ENCODE data around the gene TRRAP.

TRRAP gene

DNA sequence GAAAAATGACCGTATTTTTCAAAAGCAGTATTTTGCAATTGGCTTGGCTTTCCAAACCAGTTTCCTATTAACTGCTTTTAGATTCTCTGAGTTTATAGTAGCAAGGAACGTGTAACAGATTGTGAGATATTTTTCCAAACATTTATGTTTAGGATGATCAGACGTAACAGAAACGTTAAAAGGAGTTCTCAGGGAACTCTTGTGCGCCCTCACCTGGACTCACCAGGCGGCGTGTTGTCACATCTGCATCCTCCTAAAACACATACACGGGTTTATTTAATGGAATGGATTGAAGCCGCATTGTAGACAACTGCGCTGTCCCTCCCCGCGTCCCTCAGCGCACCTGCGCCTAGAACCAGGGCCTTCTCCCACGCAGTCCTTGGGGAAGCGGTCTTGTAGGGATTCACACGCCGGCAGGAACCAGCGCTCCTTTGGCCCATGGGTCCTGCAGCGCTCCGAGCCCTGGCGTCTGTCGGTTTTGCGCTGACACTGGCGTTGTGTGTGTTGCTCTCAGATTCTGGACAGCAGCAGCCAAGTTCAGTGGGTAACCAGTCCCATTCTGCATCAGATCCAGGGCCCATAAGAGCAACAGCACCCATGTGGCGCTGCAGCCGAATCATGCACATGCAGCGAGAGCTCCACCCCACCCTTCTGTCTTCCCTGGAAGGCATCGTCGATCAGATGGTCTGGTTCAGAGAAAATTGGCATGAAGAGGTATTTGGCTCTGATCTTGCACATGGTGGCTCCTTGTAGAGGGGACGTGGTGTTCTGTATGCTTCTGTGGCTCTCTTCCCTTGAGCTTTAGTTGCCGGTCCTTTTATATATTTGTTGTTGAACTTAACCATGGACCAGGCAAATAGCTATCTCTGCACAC, 114.9 kb downstream of the TRRAP start:
- DNase-seq: no peak

DNA sequence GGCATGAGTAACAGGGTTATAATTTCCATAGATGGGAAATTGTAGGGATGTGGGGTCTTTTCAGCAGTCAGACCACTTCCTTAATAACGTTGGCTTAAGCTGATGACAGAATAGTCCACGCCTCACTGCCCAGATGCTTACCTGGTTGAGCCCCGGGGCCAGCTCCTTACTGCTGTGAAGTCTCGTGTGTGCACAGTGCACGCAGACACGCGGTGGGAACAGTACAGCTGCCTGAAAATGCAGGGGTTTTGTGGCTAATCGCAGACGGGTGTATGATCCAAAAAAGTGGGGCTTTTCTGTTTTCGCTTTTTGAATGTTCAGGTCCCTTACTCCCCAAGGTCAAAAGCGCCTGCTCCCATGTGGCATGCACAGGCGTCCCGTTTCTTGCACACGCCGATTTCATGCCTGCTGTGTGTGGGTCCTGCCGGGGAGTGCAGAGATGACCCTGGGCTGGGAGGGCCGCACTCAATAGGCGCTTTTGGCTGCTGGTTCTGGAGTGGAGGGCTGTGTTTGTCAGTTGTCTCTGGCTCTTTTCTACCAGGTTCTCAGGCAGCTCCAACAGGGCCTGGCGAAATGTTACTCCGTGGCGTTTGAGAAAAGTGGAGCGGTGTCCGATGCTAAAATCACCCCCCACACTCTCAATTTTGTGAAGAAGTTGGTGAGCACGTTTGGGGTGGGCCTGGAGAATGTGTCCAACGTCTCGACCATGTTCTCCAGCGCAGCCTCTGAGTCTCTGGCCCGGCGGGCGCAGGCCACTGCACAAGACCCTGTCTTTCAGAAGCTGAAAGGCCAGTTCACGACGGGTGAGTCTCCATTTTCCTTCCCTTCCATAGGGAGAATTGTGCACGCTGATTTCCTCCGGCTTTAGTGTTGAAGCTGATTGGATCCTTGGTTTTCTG, 116.0 kb downstream of the TRRAP start:
- no peak for DNase-seq

DNA sequence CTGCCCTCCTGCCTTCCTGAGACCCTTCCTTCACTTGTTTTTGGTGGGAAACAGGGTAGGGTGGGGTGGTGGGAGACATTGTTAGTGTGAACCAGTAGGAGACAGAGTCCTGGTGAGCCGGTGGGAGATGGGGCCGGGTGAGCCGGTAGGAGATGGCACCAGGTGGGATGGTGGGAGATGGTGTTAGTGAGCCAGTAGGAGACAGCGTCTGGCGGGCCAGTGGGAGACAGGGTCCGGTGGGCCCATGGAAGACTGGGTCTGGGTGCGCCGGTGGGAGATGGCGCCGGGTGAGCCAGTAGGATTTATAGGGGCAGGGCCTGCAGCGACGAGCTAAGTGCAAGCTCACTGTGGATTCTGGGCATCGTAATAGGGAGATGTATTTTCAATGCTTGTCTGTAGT, 116.8 kb downstream of the TRRAP start:
- DNase-seq: no peak

DNA sequence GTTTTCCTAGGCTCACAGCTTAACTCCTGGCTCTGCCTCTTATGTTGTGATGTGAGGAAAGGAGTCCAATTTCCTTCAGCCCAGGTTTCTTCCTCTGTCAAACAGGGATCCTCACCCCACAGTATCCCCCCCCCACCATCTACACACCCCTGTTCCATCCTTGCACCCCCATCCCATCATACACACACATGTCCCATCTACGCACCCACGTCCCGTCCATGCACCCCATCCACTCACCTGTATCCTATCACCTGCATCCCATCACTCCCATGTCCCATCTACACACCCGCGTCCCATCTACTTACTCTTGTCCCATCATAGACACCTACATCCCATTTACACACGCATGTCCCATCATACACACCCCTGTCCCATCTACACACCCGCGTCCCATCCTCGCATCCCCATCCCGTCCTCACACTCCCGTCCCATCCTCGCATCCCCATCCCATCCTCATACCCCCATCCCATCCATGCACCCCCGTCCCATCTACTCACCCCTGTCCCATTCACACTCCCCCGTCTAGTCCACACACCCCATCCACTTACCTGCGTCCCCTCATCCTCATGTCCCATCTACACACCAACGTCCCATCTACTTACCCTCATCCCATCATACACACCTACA, 117.3 kb downstream of the TRRAP start:
- no peak for DNase-seq

DNA sequence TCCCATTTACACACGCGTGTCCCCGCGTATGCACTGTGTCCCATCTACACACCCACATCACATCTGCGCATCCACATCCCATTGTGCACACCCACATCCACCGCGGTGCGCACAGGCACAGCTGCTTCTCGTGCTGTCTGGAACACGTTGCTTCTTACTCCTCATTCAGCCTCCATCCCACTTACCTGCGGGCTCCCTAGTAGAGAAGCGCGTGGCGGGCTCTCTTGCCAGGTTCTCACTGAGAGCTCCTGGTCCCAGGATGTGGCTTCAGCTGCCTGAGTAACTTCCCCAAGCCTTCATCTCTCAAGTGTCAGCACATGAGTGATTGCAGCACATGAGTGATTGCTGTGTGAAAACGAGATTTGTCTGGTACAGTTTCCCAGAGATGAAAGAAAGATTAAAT, 117.8 kb downstream of the TRRAP start:
- DNase-seq: no peak

DNA sequence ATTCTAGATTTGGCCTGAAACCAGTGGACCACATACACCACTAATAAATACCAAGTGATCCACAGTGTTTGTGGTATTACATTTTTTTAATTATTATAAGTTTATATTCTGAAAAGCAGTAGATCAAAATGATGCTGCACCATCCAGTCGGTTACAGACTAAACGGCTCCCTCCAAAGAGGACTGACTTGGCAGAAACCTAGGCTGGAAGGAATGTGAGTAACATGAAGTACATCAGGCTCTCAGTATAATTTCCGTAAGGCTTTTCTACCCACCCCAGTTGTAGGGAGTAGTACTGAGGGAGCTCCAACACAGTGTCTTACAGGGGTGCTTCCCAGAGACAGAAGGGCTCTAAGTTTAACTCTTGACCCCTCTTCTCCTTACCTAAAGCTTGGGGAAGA, 119.5 kb downstream of the TRRAP start:
- DNase-seq: no peak

DNA sequence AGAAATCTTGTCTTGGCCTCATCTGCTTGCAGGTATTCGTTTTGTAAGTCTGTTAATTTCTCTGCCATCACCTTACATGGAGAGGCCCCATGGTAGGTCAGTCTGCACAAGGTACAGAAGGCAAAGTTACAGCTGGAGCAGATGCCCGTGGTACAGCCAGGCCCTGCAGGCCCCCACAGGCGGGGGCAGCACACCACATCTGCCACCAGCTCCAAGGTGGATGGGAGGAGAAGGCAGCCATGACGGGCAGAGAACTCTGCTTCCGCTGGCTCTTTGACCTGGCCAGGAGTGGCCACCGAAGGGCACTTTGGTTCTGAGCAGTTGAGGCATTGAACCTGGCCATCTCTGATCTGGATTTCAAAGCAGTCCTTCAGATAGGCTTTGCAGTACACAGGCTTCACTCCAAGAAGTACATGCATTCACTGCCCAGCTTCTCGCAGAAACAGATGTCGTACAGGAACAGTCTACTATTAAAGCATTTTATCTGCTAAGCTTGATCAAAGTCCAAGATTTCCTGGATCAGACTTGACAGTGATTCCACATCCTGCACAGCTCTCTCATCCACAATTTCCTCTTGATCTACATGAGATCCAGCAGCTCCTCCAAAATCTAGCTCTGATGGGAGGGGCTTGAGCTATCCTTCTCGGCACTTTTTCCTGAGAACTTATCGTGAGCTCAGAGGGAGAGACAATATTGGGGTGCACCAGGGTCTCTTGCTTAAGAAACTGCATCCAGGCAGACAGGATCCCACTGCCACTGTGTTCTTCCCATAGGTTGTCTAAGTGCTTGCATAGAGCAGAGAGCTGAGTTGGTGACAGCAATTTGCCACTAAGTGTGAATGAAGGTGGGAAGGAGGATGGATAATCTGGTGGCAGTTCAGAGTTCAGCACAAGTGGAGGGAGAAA, 120.7 kb downstream of the TRRAP start:
- no peak for DNase-seq

DNA sequence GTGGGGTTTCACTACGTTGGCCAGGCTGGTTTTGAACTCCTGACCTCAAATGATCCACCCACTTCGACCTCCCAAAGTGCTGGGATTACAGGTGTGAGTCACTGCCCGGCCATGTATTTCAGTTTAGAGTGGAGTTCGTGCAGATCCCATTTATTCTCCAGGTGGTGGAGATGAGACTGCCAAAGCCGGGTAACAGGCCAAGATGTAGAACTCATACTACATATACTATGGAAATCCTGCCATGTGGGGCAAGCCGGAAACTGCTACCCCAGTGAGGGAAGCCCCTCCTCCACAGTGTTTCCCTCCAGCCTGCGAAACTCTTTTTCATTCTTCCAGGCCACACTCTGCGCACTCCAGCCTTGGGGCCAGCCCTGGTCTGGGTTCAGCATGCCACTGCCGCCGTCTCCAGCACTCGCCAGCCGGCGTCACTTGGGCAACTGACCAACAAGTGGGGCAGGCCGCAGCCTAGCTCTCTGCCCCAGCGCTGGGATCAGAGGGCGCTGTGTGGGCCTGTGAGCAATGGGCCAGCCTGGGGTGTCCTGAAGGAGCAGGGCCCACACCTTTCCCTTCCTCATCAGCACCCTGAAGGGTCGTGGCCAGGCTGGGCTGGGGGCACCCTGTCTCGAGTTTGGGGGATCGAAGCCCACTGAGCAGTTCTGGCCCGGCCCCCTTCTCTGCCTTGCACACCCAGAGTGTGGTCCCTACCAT, 122.0 kb downstream of the TRRAP start:
- no peak for DNase-seq

DNA sequence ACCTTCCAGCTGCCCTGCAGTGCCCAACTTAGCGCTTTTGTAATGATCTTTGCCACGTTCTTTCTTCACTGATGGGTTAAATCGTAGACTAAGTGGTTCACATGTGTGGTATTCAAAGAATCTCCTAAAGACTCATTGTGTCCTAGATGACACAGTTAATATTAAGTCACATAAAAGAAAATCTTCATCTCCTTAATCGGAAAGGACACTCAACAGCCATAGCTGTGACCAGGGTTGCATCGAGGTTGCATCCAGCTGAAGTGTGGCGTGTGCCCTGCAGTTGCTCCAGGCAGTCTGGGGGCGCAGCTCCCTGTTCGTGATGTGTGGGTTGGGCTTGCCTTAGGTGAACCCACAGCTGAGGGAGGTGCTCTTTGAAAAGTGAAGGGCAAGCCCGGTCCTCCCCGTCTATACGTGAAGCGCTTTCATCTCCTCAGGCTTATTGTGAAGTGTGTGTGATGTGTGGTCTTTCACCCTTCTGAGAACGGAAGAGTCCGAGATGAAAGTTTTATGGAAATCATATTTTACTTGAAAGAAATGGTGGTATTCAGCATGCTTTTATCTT, 122.7 kb downstream of the TRRAP start:
- DNase-seq: no peak

DNA sequence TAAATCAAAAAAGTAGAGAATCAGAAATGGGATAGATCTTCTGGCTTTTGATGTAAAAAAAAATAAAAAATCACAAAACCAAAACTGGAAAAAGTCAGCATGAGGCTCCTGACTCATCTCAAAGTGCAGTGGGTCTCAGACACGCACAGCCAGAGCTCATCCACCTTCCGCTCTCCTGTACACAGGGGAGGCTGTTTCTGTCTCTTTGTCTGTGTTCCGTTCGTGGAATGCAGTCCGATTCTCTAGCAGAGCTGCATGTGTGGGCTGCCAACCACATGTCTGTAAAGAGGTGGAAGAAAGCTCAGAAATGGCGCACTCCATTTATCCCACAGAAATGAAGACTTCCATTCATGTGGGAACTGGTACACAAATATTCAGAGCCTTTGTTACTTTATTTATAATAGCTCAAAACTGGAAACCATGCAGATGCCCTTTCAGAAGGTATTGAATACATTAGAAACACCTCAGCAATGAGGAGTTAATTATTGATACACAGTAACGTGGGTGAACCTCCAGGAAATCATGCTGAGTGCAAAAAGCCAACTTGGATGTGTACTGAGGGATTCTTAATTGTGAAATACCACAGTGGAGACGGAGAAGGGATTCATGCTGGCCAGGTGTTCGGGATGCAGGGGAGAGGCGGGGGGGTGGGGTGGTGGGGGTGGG, 123.3 kb downstream of the TRRAP start:
- no peak for DNase-seq

DNA sequence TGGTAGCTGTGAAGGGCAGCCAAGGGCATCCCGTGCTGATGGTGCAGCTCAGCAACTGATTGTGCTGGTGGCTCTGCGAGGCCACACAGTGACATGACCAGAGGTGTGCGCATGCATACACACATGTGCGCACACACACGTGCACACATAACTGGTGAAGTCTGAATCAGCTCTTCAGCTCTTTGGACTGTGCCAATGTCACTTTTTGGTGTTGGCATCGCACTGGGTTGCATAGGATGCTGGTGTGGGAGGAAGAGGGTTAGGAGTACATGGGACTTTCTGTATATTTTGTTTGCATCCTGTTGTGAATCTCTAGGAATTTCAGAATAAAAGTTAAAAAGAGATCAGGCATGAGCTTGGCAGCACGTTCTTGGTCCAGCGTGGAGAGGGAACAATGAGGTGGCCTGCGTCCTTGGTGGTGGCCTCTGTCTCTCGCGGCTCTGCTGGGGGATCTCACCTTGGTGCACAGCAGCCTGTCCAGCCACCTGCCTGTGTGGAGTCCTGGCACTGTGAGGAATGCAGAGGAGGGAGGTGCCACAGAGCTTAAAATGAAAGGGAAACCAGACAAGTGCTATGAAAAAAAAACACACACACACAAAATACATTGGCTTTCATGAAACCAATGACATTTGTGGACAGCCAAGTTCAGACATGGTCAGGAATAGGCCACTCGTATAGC, 124.0 kb downstream of the TRRAP start:
- DNase-seq: no peak

DNA sequence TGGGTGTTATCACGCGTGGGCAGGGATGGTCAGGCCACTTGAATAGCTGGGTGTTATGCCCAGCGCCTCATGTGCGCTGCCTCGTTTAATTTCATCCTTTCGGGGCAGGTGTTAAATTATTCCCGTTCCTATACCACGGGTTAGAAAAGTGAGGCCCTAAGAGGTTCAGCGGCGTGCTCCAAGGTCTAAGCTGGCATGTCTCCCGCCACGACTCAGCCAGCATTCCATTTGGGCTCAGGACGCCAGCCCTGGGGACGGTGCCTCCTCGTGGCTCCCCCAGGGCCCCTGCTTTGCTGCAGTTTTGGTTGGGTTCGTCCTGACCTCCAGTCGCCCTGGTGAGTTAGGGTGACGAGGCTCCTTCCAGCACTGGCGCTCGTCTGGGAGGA, 124.5 kb downstream of the TRRAP start:
- DNase-seq: no peak

DNA sequence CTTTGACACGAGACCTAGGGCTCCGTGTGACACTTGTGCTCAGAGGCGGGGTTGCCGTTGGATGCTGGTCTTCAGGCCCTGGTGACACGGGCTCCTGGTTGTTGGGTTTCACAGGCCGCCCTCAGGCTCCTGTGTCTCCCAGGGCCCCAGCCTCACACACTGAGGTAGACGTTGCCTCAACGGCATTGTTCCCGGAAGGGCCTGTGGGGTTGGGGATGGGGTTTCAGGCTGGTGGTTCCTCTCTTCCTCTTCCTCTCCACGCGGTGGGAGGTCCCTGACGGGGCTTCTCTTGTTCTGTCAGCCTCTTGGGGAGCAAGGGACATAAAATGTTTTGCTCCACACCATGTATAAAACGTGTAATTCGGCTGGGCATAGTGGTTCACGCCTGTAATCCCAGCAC, 125.1 kb downstream of the TRRAP start:
- no peak for DNase-seq

DNA sequence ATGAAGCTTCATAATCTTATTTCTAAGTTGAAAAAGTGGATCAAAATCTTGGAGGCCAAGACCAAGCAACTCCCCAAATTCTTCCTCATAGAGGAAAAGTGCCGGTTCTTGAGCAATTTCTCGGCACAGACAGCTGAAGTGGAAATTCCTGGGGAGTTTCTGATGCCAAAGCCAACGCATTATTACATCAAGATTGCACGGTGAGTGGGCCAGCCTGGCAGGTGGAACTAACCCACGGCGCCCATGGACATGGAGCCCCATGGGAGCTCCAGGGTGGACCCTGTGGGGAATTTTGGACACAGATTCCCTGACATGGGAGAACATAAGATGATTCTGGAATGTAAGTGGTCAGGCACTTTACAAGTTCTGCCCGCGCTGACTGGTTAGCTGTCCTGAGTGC, 125.9 kb downstream of the TRRAP start:
- DNase-seq: no peak

DNA sequence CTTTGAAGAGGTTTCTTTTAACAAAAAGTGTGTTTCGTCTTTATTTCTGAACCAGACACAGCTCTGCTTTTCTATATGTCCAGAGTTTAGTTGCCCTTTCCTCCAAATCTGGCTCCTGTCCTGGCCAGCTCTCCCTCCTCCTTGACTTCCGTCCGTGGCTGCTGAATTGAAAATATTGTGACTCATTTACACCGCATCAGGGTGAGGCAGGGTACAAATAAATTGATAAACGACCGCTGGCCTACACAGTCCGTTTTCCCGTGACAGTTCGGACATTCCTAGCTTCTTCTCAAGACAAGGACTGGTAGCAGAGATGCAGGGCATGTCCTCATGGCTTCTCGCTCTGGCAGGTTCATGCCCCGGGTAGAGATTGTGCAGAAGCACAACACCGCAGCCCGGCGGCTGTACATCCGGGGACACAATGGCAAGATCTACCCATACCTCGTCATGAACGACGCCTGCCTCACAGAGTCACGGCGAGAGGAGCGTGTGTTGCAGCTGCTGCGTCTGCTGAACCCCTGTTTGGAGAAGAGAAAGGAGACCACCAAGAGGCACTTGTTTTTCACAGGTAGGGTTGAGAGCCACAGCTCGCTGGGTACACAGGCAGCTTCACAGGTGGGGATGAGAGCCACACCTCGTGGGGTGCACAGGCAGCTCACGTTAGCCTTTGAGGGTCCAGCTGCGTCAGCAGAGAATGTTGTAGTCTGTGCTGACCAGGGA, 126.6 kb downstream of the TRRAP start:
- DNase-seq: no peak

DNA sequence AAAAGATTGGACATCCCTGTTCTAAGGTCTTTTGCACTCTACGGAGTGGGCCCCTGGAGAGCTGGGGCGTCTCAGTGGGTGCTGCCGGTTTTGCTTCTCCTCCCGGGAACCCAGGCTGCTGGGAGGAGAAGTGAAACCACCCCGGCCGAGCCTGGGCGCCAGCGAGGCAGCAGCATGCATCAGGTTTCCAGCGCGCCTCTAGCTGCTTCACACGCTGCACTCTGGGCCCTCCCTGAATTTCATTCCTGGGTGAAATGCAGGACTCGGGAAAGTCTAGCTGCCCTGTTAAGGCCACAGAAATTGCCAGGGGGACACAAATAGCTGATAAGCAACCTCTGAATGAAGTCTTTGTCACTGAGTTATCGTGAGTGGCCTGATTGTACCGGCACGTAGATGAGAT, 127.4 kb downstream of the TRRAP start:
- DNase-seq: no peak

DNA sequence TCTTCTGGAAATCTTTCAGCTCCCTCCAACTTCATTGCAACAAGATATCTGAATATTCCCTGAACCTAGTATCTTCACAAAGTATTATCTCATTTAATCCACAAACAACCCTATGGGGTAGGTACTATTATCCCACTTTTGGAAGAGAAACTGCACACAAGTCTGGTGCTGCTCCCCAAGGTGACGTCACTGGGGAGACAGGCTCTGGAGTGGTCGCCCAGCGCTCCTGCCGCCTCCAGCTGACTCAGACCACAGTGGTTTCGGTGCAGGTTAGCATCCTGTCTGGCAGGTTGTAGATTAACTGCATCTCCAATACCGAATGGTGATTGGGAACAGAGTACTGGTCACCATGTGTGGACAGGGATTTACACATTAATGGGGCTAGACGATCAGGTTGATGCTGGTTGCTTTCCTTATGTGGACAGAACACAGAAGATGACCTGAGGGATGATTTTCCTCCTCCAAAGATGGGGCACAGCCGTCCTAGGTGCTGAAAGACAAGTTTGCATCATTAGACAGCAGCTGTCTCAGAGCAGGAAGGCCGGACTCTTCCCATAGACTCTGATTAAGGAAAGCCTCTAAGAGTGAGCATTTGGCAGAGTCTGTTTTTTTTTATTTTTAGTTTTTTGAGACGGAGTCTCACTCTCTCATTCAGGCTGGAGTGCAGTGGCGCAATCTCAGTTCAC, 128.6 kb downstream of the TRRAP start:
- no peak for DNase-seq

DNA sequence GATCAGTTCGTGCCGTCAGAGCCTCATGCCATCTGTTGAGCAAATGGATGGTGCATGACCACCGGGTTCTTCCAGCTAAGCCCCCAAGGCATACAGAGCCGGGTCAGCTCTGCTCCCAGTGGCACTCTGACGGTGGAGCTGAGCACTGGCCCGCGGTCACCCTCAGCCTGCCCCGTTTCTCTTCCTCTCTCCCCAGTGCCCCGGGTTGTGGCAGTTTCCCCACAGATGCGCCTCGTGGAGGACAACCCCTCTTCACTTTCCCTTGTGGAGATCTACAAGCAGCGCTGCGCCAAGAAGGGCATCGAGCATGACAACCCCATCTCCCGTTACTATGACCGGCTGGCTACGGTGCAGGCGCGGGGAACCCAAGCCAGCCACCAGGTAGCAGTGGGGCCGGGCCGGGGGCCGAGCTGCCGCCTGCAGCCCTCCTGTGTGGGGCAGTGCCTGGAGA, 129.9 kb downstream of the TRRAP start:
- no peak for DNase-seq
